ENCODE results near the gene LRRC34.

GRCh38 chr3:169809230-169809795, 3.4 kb downstream of the LRRC34 start:
- TF ChIP-seq CTCF (optimal IDR thresholded peaks at IDR 0.05 in 1 of 3, IDR thresholded peaks at IDR 0.05 in 1 of 3, conservative IDR thresholded peaks at IDR 0.05 in 1 of 3; ENCODE audit: extremely low read depth in 1 of 3, insufficient read depth in 2 of 3, low read length in 3 of 3), result no peak
- TF ChIP-seq EZH2 (IDR thresholded peaks at IDR 0.05; ENCODE audit: low read length), result no peak
